OCI-M1 (cell line): ENCODE measurements around the gene VAV1.
"Not testable (repeated sequence)": the region's sequence is repeated elsewhere in the genome, so short reads cannot be mapped to it uniquely, and the experiment has no call there.

Experiments
- DNase-seq: peaks from one replicate; lab custom pipeline; 2025; lab: John Stamatoyannopoulos, UW

The VAV1 gene

DNA sequence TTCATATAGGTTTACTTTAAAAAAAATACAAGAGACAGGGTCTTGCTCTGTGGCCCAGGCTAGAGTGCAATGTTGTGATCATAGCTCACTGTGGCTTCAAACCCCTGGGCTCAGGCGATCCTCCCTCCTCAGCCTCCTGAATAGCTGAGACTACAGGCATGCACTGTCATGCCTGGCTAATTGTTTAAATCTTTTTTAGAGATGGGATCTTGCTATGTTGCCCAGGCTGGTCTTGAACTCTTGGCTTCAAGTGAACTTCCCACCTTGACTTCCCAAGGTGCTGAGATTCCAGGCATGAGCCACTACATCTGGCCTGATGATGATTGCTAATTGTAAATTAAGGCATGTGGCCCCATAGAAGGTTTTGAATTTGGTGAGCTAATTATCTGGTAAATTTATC, 79.5 kb downstream of the VAV1 start:
- DNase-seq = no peak

- DNase-seq = no peak
Observed at GRCh38 chr19:6853868-6854267, 81.4 kb downstream of the VAV1 start.

DNA sequence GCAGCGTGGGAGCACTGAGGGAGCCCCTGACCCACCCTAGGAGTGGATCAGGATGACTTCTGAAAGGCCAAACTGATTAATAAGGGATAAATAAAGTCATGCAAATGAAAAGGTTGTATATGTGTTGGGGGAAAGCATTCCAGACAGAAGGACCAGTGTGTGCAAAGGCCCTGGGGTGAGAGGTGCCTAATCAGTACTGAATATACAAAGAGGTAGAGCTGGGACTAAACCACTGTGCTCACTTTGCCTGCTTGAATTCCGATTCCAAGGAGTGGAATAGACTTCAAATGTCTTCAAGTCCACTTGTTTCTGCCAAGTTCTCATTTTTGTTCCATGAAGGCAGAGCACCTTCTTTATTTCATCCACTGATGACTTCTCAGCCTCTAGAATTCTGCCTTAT, 82.2 kb downstream of the VAV1 start:
- DNase-seq = no peak

DNA sequence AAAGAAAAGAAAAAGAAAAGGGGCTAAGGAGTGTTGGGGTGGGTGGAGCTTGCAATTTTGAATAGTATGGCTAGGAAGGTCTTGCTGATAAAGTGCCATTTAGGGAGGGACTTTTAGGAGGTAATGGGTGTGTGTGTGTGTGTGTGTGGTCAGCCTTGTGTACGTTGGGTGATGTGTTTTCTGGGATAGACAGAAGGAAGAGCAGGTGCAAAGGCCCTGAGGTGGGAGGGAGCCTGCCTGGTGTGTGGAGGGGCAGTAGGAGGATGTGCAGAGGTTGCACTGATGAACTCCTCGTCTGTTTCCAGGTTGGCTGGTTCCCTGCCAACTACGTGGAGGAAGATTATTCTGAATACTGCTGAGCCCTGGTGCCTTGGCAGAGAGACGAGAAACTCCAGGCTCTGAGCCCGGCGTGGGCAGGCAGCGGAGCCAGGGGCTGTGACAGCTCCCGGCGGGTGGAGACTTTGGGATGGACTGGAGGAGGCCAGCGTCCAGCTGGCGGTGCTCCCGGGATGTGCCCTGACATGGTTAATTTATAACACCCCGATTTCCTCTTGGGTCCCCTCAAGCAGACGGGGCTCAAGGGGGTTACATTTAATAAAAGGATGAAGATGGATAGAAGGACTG, 84.4 kb downstream of the VAV1 start:
- DNase-seq = no peak

GRCh38 chr19:6861683-6862286, 89.3 kb downstream of the VAV1 start:
- DNase-seq = no peak

DNA sequence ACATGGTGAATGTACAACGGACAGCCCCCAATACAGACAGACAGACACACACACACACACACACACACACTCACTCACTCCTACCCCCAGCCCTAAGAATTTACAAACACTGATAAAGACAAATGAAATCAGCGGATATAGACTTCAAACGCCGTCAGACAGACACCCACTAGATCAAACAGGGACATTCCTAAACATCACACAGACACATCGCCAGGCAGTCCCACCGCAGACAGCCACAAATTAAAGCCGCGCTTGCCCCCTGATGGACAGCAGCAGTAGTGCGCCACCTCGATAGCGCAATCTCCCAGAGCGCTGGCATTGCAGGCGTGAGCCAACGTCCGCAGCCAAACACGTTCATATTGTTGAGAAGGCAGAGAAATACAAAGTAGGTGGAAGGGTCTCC, 90.2 kb downstream of the VAV1 start:
- DNase-seq = peak; percentile 89

GRCh38 chr19:6864325-6864940, 91.9 kb downstream of the VAV1 start:
- no peak for DNase-seq

DNA sequence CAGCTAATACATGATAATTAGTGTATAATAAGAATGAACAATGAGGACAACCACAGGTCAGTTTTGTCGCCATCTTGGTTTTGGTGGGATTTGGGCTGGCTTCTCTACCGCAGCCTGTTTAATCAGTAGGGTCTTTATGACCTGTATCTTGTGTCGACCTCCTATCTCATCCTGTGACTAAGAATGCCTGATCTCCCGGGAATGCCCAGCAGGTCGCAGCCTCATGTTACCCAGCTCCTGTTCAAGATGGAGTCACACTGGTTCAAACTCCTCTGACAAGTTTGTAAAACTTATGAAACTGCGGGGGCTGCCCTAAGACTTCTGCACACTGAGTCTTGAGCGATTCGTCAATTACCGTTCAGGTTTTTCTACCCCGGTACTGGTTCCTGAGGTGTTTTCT, 93.3 kb downstream of the VAV1 start:
- DNase-seq = no peak

- no peak for DNase-seq
Observed at GRCh38 chr19:6866741-6867151, 94.2 kb downstream of the VAV1 start.

- DNase-seq = peak; percentile 74
Observed at GRCh38 chr19:6868351-6868750, 95.8 kb downstream of the VAV1 start.

GRCh38 chr19:6869151-6869882, 96.8 kb downstream of the VAV1 start:
- not testable (repeated sequence) for DNase-seq

GRCh38 chr19:6873708-6874431, 101.4 kb downstream of the VAV1 start:
- DNase-seq = no peak

- no peak for DNase-seq
Observed at GRCh38 chr19:6875218-6875617, 102.7 kb downstream of the VAV1 start.

DNA sequence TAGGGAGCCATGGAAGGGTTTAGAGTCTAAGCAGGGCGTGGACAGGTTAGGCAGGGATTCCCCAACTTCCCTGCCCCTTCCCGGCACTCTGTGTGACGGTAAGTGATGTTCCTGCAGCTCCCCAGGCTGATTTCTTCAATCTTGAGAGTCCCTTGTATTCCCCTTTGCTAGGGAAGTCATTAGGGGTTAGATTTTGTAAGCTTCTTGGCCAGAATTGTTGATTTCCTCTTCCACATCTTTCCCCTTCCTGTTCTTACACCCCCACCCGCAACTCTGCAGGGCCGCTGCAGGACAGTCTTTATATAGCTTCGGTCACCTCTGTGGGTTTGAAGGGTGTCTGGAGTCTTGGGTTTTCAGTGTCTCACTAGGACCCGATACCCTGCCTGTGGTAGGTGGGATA, 104.2 kb downstream of the VAV1 start:
- DNase-seq = no peak

DNA sequence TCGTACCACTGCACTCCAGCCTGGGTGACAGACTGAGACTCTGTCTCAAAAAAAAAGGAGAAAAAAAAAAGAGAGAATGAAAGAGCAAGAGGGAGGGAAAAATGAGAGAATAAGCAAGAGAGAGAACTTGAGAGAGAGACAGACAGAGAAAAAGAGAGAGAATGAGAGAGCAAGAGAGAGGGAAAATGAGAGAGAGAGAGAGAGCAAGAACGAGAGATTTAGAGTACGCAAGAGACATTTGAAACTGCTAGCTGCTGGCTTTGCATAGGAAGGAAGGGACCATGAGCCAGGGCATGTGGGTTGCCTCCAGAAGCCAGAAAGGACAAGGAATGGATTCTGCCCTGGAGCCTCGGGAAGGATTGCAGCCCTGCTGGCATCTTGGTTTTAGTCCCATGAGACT, 105.3 kb downstream of the VAV1 start:
- no peak for DNase-seq

DNA sequence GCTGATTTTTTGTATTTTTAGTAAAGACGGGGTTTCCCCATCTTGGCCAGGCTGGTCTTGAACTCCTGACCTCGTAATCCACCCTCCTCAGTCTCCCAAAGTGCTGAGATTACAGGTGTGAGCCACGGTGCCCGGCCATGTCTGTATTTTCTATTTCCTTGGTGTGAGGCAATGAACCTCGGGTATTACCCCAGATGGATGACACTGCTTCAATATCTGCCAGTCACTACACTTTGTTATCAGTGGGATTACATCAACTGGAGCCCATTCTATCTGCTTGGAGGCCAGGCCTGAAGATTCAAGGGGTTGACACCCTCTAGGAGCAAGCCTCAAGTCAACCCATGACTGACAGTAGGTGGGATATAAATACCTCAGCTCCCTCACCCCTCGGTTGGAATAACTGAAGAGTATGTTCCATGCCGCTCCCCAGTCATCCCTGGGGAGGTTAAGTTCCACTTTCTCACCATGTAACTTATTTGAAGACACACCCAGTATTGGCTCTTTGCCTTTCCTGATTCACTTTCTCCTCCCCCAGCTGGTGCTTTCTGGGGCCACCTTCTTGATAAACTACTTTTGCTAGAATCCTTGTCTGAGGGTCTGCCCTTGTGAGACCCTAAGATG, 113.9 kb downstream of the VAV1 start:
- no peak for DNase-seq

DNA sequence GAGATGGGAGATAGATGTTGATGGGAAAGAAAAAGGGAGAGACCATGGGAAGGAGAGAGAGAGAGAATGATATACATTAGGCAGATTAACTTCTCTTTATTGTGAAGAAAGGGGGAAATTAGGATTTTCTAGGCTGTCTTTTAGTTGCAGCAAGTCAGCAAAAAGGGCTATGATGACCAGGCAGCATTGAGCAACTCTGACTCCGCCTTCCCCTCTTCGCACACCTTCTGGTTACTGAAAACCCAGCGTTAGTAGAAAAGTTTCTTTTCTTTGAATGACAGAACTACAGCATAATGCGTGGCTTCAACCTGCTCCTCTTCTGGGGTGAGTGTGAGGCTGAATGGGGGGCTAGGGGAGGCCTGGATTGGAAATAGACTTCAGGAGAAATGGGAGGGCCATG, 114.8 kb downstream of the VAV1 start, which contains the start of gene ADGRE1:
Gene ADGRE1, plus strand, starts transcription at position 264 of the 400 bp plus-strand sequence. Its CDS starts 30 bp downstream, at position 294.
- DNase-seq = peak; percentile 11

GRCh38 chr19:6888967-6889366, 116.5 kb downstream of the VAV1 start:
- DNase-seq = no peak

DNA sequence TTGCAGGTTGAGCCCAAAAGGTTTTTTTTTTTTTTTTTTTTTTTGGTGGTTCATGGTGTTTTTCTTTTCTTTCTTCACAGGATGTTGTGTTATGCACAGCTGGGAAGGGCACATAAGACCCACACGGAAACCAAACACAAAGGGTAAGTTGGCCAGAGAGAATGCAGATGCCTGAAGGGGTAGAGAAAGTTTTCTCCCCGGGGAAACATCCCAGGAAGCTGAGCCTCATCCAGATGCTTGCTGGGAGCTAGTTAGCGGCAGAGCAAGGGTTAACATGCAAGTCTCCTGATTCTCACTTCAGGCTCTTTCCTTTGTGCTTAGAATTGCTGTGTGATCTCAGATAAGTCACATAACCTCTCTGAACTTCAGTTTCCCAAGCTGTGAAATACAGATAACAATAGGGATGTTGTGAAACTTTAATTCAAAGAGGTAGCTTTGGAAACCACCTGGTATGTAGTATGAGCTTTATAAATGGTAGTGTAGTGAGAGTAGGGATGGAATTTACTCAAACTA, 117.9 kb downstream of the VAV1 start:
- no peak for DNase-seq

- DNase-seq = no peak
Observed at GRCh38 chr19:6890938-6891337, 118.4 kb downstream of the VAV1 start.

- DNase-seq = peak; percentile 85
Observed at GRCh38 chr19:6891761-6892385, 119.4 kb downstream of the VAV1 start.
